HG03521 (cell line): ENCODE data around the gene SPR.
A peak's percentile ranks its signal among the peaks of the same experiment; 100 is the strongest.
"Not testable (repeated sequence)": the region's sequence is repeated elsewhere in the genome, so short reads cannot be mapped to it uniquely, and the experiment has no call there.

Source experiments
- ATAC-seq: cut with Tn5 transposase; IDR thresholded peaks from one replicate; pipeline ENCODE4 v1.9.1; 2021; ENCODE audit warnings: mild to moderate bottlenecking, moderate library complexity; ENCODE audit not compliant: unreplicated experiment

The SPR gene

GRCh38 chr2:72888438-72889202 is 1.4 kb downstream of the SPR start:
- ATAC-seq = no peak

- no peak for ATAC-seq
Measured at GRCh38 chr2:72889991-72890390, 2.8 kb downstream of the SPR start.

- no peak for ATAC-seq
Measured at GRCh38 chr2:72891091-72891818, 4.0 kb downstream of the SPR start.

- ATAC-seq = peak; percentile 49
Measured at GRCh38 chr2:72892506-72893173, 5.4 kb downstream of the SPR start.

GRCh38 chr2:72893594-72894319 is 6.5 kb downstream of the SPR start:
- peak; percentile 56 for ATAC-seq

GRCh38 chr2:72894514-72894913 is 7.3 kb downstream of the SPR start:
- no peak for ATAC-seq

GRCh38 chr2:72895154-72895553 is 7.9 kb downstream of the SPR start:
- ATAC-seq = no peak

- ATAC-seq = no peak
Measured at GRCh38 chr2:72895759-72896281, 8.6 kb downstream of the SPR start.

- no peak for ATAC-seq
Measured at GRCh38 chr2:72896446-72896845, 9.2 kb downstream of the SPR start.

- ATAC-seq = no peak
Measured at GRCh38 chr2:72897785-72898584, 10.8 kb downstream of the SPR start.

- ATAC-seq = no peak
Measured at GRCh38 chr2:72898585-72898906, 11.3 kb downstream of the SPR start.

- no peak for ATAC-seq
Measured at GRCh38 chr2:72900191-72900825, 13.1 kb downstream of the SPR start.

- ATAC-seq = no peak
Measured at GRCh38 chr2:72901426-72901825, 14.2 kb downstream of the SPR start.

GRCh38 chr2:72907369-72907768 is 20.2 kb downstream of the SPR start:
- ATAC-seq = not testable (repeated sequence)

- no peak for ATAC-seq
Measured at GRCh38 chr2:72908741-72909140, 21.5 kb downstream of the SPR start.

GRCh38 chr2:72911256-72911655 is 24.0 kb downstream of the SPR start:
- ATAC-seq = no peak

GRCh38 chr2:72913486-72914205 is 26.4 kb downstream of the SPR start:
- ATAC-seq = no peak

GRCh38 chr2:72914206-72914559 is 27.0 kb downstream of the SPR start:
- ATAC-seq = no peak

- no peak for ATAC-seq
Measured at GRCh38 chr2:72914589-72915319, 27.5 kb downstream of the SPR start.
